NB4 (cell line): Measurements from ENCODE around the gene PLXNB2.

Experiments used
- CTCF ChIP-seq: IDR thresholded peaks from one replicate; pipeline ENCODE4 v1.5.1; 2012; ENCODE audit warnings: low read depth, low read length
- MAX ChIP-seq: IDR thresholded peaks from 2 replicates; pipeline ENCODE4 v1.6.1; 2011; ENCODE audit warnings: low read depth, low read length
- POLR2A ChIP-seq: IDR thresholded peaks from 2 replicates; pipeline ENCODE4 v1.6.1; 2011; ENCODE audit warnings: mild to moderate bottlenecking; ENCODE audit not compliant: insufficient read length; ENCODE audit errors: extremely low read depth

DNA sequence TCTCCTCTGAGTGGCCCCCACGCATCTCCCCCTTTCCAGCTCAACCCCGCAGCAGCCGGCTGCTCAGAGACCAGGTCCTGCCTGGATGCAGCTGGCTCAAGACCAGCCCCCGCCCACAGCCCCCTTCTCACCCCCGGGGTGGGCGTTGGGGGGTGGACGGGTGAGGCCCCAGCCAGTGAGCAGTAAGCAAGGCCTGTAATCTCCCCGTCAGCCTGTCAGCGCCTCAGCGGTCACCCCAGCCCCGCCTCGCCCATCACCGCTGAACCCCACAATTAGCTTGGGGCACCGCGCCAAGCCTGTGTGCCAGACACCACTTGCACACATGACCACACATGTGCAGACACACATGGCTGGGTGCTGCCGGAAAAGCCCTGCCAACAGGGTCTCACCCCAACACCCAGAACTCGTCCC is 5.9 kb downstream of the PLXNB2 start:
- TF ChIP-seq MAX (no peak), CTCF (no peak), POLR2A (no peak)
